GM19468 (cell line): Measurements from ENCODE around the gene SLC7A9.

Experiments used
- ATAC-seq: cut with Tn5 transposase; IDR thresholded peaks from one replicate; pipeline ENCODE4 v1.9.1; 2021; ENCODE audit warnings: mild to moderate bottlenecking, moderate library complexity, moderate number of reproducible peaks; ENCODE audit not compliant: unreplicated experiment; ENCODE audit errors: extremely low read depth

SLC7A9 gene

GRCh38 chr19:32830231-32831014 lies 39.1 kb downstream of the SLC7A9 start:
- ATAC-seq = no peak

- ATAC-seq = no peak
These were observed 40.1 kb downstream of the SLC7A9 start for GRCh38 chr19:32829345-32829896.

GRCh38 chr19:32828643-32829344 lies 40.8 kb downstream of the SLC7A9 start:
- ATAC-seq = no peak

- ATAC-seq = no peak
These were observed 41.4 kb downstream of the SLC7A9 start for GRCh38 chr19:32828139-32828538.

GRCh38 chr19:32824916-32825608 lies 44.5 kb downstream of the SLC7A9 start:
- ATAC-seq = no peak

- no peak for ATAC-seq
These were observed 45.3 kb downstream of the SLC7A9 start for GRCh38 chr19:32824191-32824751.

GRCh38 chr19:32823747-32824102 lies 45.8 kb downstream of the SLC7A9 start:
- ATAC-seq = no peak

GRCh38 chr19:32822916-32823746 lies 46.4 kb downstream of the SLC7A9 start:
- ATAC-seq = no peak

- no peak for ATAC-seq
These were observed 49.9 kb downstream of the SLC7A9 start for GRCh38 chr19:32819419-32820400.

- no peak for ATAC-seq
These were observed 51.0 kb downstream of the SLC7A9 start for GRCh38 chr19:32818536-32818935.

- ATAC-seq = no peak
These were observed 51.7 kb downstream of the SLC7A9 start for GRCh38 chr19:32817569-32818476.

GRCh38 chr19:32816555-32817099 lies 52.9 kb downstream of the SLC7A9 start:
- ATAC-seq = no peak

GRCh38 chr19:32814624-32815023 lies 54.9 kb downstream of the SLC7A9 start:
- ATAC-seq = no peak

GRCh38 chr19:32813862-32814425 lies 55.6 kb downstream of the SLC7A9 start:
- ATAC-seq = no peak

- no peak for ATAC-seq
These were observed 57.0 kb downstream of the SLC7A9 start for GRCh38 chr19:32812571-32812970.

GRCh38 chr19:32812036-32812435 lies 57.5 kb downstream of the SLC7A9 start:
- no peak for ATAC-seq

GRCh38 chr19:32811151-32811550 lies 58.4 kb downstream of the SLC7A9 start:
- no peak for ATAC-seq
